Testis (tissue), 3 donors: ENCODE data around the gene CFAP43. TPM values are rescaled to one million over a fixed set of nuclear protein-coding genes. Genes with fewer than 3 reads are reported as not detected.

Experiments used
- DNase-seq: peaks from one replicate; pipeline ENCODE4 v3.0.0-alpha.2; 2019
- H3K27ac ChIP-seq, 2 donors: fragments of 200-600 bp; sonication (generic); one replicate each; pipeline ENCODE4 v1.5.1; 2019
- H3K27me3 ChIP-seq: fragments of 200-600 bp; sonication (generic); one replicate; pipeline ENCODE4 v1.5.1; 2019
- H3K36me3 ChIP-seq: fragments of 200-600 bp; sonication (generic); one replicate; pipeline ENCODE4 v1.5.1; 2017; ENCODE audit warnings: low read depth; ENCODE audit errors: missing control alignments
- H3K4me1 ChIP-seq: fragments of 200-600 bp; sonication (generic); one replicate; pipeline ENCODE4 v1.5.1; 2019
- H3K4me3 ChIP-seq, 2 donors: fragments of 200-600 bp; sonication (generic); one replicate each; pipeline ENCODE4 v1.5.1; 2017 to 2019
- H3K9me3 ChIP-seq: fragments of 200-600 bp; sonication (generic); one replicate; pipeline ENCODE4 v1.5.1; 2017
- POLR2A ChIP-seq: fragments of 450-650 bp; IDR thresholded peaks from one replicate; pipeline ENCODE4 v1.6.1; 2017; ENCODE audit warnings: antibody characterized with exemption, mild to moderate bottlenecking, moderate library complexity
- WGBS, 2 donors: methylation state at CpG; one replicate each; pipeline ENCODE4 v1.1.5; 2018; 5-methylcytosine and 5-hydroxymethylcytosine counted together
- intact Hi-C: fragments of 100-400 bp; cut with DNase I; formaldehyde crosslinking; loops from one replicate; pipeline ENCODE4 v1.15.1; 2023; ENCODE audit warnings: low total_unique reads
- polyA plus RNA-seq: library from polyadenylated mRNA; stranded (reverse); fragments of 350-450 nt; fragmentation: Illumina TruSeq; extraction: RNeasy Lipid Tissue Mini Kit (QIAGEN cat#74804); gene quantifications from one replicate; pipeline ENCODE4 v1.2.3, GENCODE V29; 2014; ENCODE audit warnings: low read depth, low replicate concordance; ENCODE audit not compliant: insufficient read depth
- total RNA-seq, 2 donors: library from RNA; depleted of rRNA; stranded (reverse); fragments of >200 nt; gene quantifications; one replicate each; pipeline ENCODE4 v1.2.3, GENCODE V29; 2016
- TF ChIP-seq, protein P1 (sequence below), 3 experiments: fragments of 450-650 bp in 2 of 3; fragments of 200-600 bp in 1 of 3; sonication (generic) in 1 of 3; IDR thresholded peaks; one replicate each; pipeline ENCODE4 v1.5.1; 2016 to 2019; ENCODE audit warnings: antibody characterized with exemption in 3 of 3, mild to moderate bottlenecking in 2 of 3, moderate library complexity in 1 of 3

The CFAP43 gene
- total and polyA plus RNA-seq, 3 donors from 2014 or later, result 37.8 to 72.8 (median 60.7) TPM

DNA sequence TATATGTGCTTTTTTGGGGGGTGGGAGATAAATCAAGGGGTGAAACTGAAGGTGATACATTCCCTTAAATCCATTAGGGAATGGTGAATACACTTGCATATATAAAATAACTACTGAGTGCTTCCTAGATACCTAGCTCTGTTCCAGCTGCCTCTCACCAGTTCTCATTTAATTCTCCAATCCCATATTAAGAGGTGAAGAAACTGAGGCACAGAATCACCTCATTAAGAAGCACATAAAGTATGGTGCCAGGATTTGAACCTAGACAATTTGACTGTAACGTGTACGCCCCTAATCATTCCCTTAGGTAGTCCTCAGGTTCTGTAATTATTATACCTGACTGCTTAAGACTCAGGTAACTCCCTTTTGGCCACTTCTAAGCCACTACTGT, 111.7 kb downstream of the CFAP43 start:
- no peaks in the 10 kb centered on the region for H3K36me3 ChIP-seq
- H3K9me3 ChIP-seq, result no peaks in the 10 kb centered on the region
- peaks cover 15% of the 10 kb centered on the region for H3K4me1 ChIP-seq
- no peak for DNase-seq
- TF ChIP-seq, protein P1, sequence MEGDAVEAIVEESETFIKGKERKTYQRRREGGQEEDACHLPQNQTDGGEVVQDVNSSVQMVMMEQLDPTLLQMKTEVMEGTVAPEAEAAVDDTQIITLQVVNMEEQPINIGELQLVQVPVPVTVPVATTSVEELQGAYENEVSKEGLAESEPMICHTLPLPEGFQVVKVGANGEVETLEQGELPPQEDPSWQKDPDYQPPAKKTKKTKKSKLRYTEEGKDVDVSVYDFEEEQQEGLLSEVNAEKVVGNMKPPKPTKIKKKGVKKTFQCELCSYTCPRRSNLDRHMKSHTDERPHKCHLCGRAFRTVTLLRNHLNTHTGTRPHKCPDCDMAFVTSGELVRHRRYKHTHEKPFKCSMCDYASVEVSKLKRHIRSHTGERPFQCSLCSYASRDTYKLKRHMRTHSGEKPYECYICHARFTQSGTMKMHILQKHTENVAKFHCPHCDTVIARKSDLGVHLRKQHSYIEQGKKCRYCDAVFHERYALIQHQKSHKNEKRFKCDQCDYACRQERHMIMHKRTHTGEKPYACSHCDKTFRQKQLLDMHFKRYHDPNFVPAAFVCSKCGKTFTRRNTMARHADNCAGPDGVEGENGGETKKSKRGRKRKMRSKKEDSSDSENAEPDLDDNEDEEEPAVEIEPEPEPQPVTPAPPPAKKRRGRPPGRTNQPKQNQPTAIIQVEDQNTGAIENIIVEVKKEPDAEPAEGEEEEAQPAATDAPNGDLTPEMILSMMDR (IDR thresholded peaks at IDR 0.05), result no peak
- no peak for TF ChIP-seq POLR2A
- intact Hi-C loops, result loop anchor here (5.0 kb wide), 1 partner anchor 112 kb away; the partner anchor contains the start of gene CFAP43
- peak overlapping the region; percentile 80 to 87 for H3K4me3 ChIP-seq
- no peaks in the 10 kb centered on the region for H3K27me3 ChIP-seq
- WGBS, 2 donors, result 16 to 28% methylated on average over 2 of the region's 2 CpGs
- H3K27ac ChIP-seq, result peak overlapping the region; percentile 97 to 100

DNA sequence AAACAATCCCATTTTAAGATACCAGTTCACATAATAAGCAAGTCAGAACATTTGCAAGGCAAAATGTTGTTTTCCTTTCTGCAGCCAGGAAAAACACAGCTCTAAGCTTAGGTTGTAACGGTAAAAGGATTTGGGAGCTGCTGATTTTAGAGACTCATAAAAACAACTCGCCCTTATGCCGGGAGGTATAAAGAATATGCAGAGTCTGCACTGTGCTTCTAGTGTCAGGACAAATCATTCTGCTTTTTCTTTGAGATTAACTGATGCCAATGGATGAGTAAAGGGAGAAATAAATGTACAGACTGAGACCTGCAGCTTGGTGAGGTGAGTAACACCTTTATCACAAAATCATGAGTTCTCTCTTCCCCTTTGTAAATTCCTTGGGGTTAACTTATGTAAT, 112.2 kb downstream of the CFAP43 start:
- H3K4me1 ChIP-seq, result peaks cover 15% of the 10 kb centered on the region
- intact Hi-C loops, result loop anchor here (5.0 kb wide), 1 partner anchor 112 kb away; the partner anchor contains the start of gene CFAP43
- H3K27ac ChIP-seq, result peak overlapping the region; percentile 97 to 100
- H3K27me3 ChIP-seq, result no peaks in the 10 kb centered on the region
- no peaks in the 10 kb centered on the region for H3K9me3 ChIP-seq
- peak overlapping the region in 1 of 2 donors; percentile 80 for H3K4me3 ChIP-seq
- H3K36me3 ChIP-seq, result no peaks in the 10 kb centered on the region
- DNase-seq, result no peak
- 13 to 23% methylated on average over 3 of the region's 3 CpGs for WGBS, 2 donors
- TF ChIP-seq, protein P1 (IDR thresholded peaks at IDR 0.05), result no peak

- 74 to 77% methylated on average over 4 of the region's 4 CpGs for WGBS, 2 donors
- Histone ChIP-seq H3K27ac (no peak overlapping the region), H3K36me3 (no peaks in the 10 kb centered on the region), H3K4me3 (no peak overlapping the region), H3K9me3 (no peaks in the 10 kb centered on the region), H3K4me1 (peaks cover 15% of the 10 kb centered on the region), H3K27me3 (no peaks in the 10 kb centered on the region)
- DNase-seq, result no peak
- intact Hi-C loops, result no loop called here
- TF ChIP-seq POLR2A, result no peak
- TF ChIP-seq, protein P1 (IDR thresholded peaks at IDR 0.05), result no peak
Measured at GRCh38 chr10:104117839-104118323, 114.3 kb downstream of the CFAP43 start.

GRCh38 chr10:104113376-104113956, 118.7 kb downstream of the CFAP43 start:
- TF ChIP-seq POLR2A, result no peak
- TF ChIP-seq, protein P1 (IDR thresholded peaks at IDR 0.05), result no peak
- Histone ChIP-seq H3K4me1 (no peaks in the 10 kb centered on the region), H3K4me3 (no peak overlapping the region), H3K27ac (no peak overlapping the region), H3K27me3 (no peaks in the 10 kb centered on the region), H3K36me3 (no peaks in the 10 kb centered on the region), H3K9me3 (no peaks in the 10 kb centered on the region)
- DNase-seq, result no peak
- 48 to 56% methylated on average over 1 of the region's 1 CpG for WGBS, 2 donors
- intact Hi-C loops, result no loop called here
